ENCODE data around the gene MAP3K9. TPM values are rescaled to one million over a fixed set of nuclear protein-coding genes. Genes with fewer than 3 reads are reported as not detected.
"Not testable (repeated sequence)": the region's sequence is repeated elsewhere in the genome, so short reads cannot be mapped to it uniquely, and the experiment has no call there.

The MAP3K9 gene
- total RNA-seq, 2 donors from 2014 or later: 1.6 to 3.2 TPM

DNA sequence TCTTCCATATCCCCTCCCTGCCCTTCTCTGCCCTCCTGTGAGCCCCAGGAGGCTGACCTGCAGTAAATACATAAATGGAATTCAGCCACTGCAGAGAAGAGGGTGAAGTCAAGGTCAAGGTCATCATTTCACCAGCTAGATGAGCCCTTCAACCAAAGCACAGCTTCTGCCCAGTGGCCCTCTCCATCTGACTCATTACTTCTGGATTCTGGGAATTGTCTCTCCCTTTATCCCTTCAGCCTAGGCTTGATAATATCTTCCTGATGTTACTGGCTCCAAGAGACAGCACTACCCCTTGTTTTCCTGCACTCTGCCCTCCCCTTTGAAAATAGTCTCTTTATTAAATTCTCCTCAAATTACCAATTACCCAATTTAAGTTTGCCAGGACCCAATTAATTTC, 103.1 kb downstream of the MAP3K9 start:
- Histone ChIP-seq H3K4me3 (no peak overlapping the region), H3K27me3 (no peaks in the 10 kb centered on the region), H3K27ac (no peak overlapping the region), H3K4me1 (no peaks in the 10 kb centered on the region), H3K9me3 (no peaks in the 10 kb centered on the region), H3K36me3 (no peaks in the 10 kb centered on the region)
- DNase-seq (ENCODE audit: low spot score): no peak
- TF ChIP-seq, protein P1, sequence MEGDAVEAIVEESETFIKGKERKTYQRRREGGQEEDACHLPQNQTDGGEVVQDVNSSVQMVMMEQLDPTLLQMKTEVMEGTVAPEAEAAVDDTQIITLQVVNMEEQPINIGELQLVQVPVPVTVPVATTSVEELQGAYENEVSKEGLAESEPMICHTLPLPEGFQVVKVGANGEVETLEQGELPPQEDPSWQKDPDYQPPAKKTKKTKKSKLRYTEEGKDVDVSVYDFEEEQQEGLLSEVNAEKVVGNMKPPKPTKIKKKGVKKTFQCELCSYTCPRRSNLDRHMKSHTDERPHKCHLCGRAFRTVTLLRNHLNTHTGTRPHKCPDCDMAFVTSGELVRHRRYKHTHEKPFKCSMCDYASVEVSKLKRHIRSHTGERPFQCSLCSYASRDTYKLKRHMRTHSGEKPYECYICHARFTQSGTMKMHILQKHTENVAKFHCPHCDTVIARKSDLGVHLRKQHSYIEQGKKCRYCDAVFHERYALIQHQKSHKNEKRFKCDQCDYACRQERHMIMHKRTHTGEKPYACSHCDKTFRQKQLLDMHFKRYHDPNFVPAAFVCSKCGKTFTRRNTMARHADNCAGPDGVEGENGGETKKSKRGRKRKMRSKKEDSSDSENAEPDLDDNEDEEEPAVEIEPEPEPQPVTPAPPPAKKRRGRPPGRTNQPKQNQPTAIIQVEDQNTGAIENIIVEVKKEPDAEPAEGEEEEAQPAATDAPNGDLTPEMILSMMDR (IDR thresholded peaks at IDR 0.05): no peak

DNA sequence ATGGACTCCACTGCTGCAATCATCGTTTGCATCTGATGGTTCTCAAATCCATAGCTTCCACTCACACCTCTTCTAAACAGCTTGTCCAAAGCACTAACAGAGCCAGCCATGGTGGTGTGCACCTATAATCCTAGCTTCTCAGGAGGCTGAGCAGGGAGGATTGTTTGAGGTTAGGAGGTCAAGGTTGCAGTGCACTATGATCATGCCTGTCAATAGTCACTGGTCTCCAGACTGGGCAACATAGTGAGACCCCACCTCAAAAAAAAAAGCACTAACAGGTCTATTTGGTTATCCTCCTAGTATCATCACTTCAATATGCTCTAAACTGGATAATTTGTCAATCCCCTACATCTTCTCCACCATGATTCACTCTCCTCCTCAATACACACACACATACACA, 104.4 kb downstream of the MAP3K9 start:
- TF ChIP-seq, protein P1 (IDR thresholded peaks at IDR 0.05): no peak
- H3K36me3 ChIP-seq: no peaks in the 10 kb centered on the region
- H3K4me1 ChIP-seq: no peaks in the 10 kb centered on the region
- DNase-seq (ENCODE audit: low spot score): no peak
- no peaks in the 10 kb centered on the region for H3K9me3 ChIP-seq
- H3K27me3 ChIP-seq: no peaks in the 10 kb centered on the region
- H3K4me3 ChIP-seq: no peak overlapping the region
- no peak overlapping the region for H3K27ac ChIP-seq

DNA sequence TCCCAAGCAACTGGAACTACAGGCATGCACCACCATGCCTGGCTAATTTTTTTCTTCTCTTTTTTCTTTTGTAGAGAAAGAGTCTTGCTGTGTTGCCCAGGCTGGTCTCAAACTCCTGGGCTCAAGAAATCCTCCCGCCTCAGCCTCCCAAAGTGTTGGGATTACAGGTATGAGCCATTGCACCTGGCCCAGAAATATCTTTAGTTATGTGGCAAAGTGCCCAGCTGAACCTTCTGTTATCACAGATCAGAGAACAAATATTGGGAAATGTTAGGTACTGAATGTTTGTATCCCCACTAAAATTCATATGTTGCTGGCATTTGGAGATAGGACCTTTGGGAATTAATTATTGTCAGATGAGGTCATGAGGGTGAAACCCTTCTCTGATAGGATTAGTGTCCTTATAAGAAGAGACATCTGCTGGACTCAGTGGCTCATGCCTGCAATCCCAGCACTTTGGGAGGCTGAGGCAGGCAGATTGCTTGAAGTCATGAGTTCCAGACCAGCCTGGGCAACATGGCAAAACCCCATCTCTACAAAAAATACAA, 105.6 kb downstream of the MAP3K9 start:
- not testable (repeated sequence) for DNase-seq (ENCODE audit: low spot score); H3K4me1 ChIP-seq; H3K9me3 ChIP-seq; H3K27me3 ChIP-seq; H3K4me3 ChIP-seq; H3K27ac ChIP-seq; H3K36me3 ChIP-seq

DNA sequence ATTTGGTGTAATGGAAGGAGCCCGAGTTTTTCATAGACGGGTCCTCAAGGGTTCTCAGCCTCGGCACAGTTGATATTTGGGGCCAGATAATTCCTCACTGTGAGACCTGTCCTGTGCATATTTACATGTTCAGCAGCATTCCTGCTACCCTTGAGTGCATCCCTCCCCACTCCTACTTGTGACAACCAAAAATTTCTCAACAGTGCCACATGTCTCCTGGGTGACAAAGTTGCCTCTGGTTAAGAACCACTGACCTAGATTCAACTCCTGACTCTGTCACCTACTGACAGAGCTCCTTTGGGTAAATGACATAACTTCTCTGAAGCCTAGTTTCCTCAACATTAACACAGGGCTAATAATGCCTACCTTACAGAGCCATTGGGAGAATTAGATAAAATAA, 107.2 kb downstream of the MAP3K9 start:
- DNase-seq (ENCODE audit: low spot score): no peak
- Histone ChIP-seq H3K27ac (no peak overlapping the region), H3K36me3 (no peaks in the 10 kb centered on the region), H3K4me1 (peaks cover 0 to 10% of the 10 kb centered on the region in 2 donors), H3K27me3 (no peaks in the 10 kb centered on the region), H3K9me3 (no peaks in the 10 kb centered on the region), H3K4me3 (no peak overlapping the region)
- TF ChIP-seq, protein P1 (IDR thresholded peaks at IDR 0.05): no peak

DNA sequence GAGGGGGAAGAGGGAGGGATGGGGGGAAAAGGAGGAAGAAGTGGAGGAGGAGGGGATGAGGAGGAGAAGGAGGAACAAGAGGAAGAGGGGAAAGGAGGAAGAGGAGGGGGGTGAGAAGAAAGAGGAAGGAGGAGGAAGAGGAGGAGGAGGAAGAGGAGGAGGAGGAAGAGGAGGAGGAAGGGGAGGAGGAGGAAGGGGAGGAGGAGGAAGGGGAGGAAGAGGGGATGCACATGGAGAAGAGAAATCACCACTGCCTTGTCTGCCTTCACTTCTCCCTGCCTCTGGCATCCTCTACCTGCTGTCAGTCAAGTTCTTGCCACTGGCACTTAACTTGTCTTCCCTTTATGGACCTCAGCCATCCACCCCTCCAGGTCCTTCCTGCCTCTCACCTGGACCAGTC, 107.7 kb downstream of the MAP3K9 start:
- H3K4me3 ChIP-seq: no peak overlapping the region
- no peaks in the 10 kb centered on the region for H3K9me3 ChIP-seq
- peaks cover 0 to 10% of the 10 kb centered on the region in 2 donors for H3K4me1 ChIP-seq
- H3K27ac ChIP-seq: no peak overlapping the region
- H3K36me3 ChIP-seq: no peaks in the 10 kb centered on the region
- TF ChIP-seq, protein P1 (IDR thresholded peaks at IDR 0.05): no peak
- no peaks in the 10 kb centered on the region for H3K27me3 ChIP-seq
- no peak for DNase-seq (ENCODE audit: low spot score)

DNA sequence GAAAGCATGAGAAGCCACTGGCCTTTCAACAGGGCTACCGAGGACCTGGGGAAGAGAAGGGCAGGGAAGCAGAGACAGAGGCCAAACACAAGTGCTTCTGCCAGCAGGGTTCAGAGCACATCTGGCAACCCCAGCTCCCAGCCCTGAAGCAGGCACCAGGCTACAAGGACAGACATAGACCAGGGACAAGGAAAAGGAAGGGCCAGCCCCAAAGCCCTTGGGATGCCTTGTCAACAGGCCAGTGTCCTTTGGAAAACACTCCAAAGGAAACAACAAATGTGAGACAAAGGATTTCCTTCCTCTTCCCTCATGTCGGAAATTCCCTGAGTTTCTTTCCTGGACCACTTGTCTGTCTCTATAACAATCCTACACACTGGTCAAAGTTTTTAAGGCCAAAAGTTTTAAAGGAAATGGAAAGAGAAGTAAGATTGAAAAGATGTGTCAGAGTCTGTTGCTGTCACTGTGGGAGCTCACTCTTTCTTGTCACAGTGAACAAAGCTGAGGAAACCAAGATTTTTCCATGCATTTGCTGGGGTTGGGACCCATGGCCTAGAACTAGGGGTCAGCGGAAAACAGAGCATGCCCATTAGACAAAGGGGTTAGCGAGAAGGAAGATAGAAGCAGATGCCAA, 108.2 kb downstream of the MAP3K9 start:
- no peak overlapping the region for H3K27ac ChIP-seq
- no peaks in the 10 kb centered on the region for H3K36me3 ChIP-seq
- H3K4me1 ChIP-seq: peaks cover 0 to 10% of the 10 kb centered on the region in 2 donors
- no peaks in the 10 kb centered on the region for H3K27me3 ChIP-seq
- DNase-seq (ENCODE audit: low spot score): no peak
- no peak overlapping the region for H3K4me3 ChIP-seq
- H3K9me3 ChIP-seq: no peaks in the 10 kb centered on the region
- TF ChIP-seq, protein P1 (IDR thresholded peaks at IDR 0.05): no peak
